B cell (primary cell): ENCODE measurements around the gene MTHFR. TPM values are rescaled to one million over a fixed set of nuclear protein-coding genes. Genes with fewer than 3 reads are reported as not detected.

ENCODE experiments used
- ATAC-seq: fragments of 200-7000 bp; cut with Tn5 transposase; one replicate; pipeline ENCODE4 v1.10.0; 2021; ENCODE audit warnings: low read depth, mild to moderate bottlenecking, moderate number of reproducible peaks, moderate library complexity
- CTCF ChIA-PET: fragments of 350-600 bp; sonication (Branson Sonifier 250); formaldehyde crosslinking; loops from one replicate; lab custom pipeline; 2021; ENCODE audit warnings: antibody characterized with exemption, inconsistent platforms; lab: Charles Lee
- POLR2A ChIA-PET: fragments of 350-600 bp; sonication (Branson Sonifier 250); formaldehyde crosslinking; loops from one replicate; lab custom pipeline; 2021; ENCODE audit warnings: antibody characterized with exemption; lab: Charles Lee
- DNase-seq: peaks from one replicate; pipeline ENCODE4 v3.0.0; 2013
- H2AFZ ChIP-seq: 2 replicates; pipeline ENCODE4 v1.6.1; 2012; ENCODE audit warnings: mild to moderate bottlenecking, low read depth, low read length; ENCODE audit not compliant: insufficient read depth, poor library complexity, severe bottlenecking
- H3K27ac ChIP-seq, 2 donors: 1 replicate in 1 of 2; 2 replicates in 1 of 2; pipeline ENCODE4 v1.5.1; 2012 to 2013; ENCODE audit warnings: low read length in 2 of 2, mild to moderate bottlenecking in 2 of 2, moderate library complexity in 1 of 2
- H3K27me3 ChIP-seq, 4 experiments: fragments of 200-600 bp in 1 of 4; sonication (generic) in 1 of 4; replicated peaks in 1 of 4; 1 replicate in 2 of 4; 2 replicates in 2 of 4; pipeline versions ENCODE4 v1.6.1 to v1.7.0; 2013 to 2016; ENCODE audit warnings: low read length in 3 of 4, mild to moderate bottlenecking in 2 of 4, mixed read lengths in 1 of 4, moderate library complexity in 1 of 4; ENCODE audit not compliant: insufficient read depth in 4 of 4, control insufficient read depth in 3 of 4; ENCODE audit errors: control extremely low read depth in 1 of 4
- H3K36me3 ChIP-seq, 2 experiments: replicated peaks in 1 of 2; 1 replicate in 1 of 2; 2 replicates in 1 of 2; pipeline versions ENCODE4 v1.6.1 to v1.7.1; 2013; ENCODE audit warnings: low read length in 1 of 2; ENCODE audit not compliant: insufficient read depth in 2 of 2, control insufficient read depth in 1 of 2; ENCODE audit errors: control extremely low read depth in 1 of 2, extremely low read depth in 1 of 2
- H3K4me1 ChIP-seq, 2 donors: fragments of 200-600 bp in 1 of 2; sonication (generic) in 1 of 2; 1 replicate in 1 of 2; 2 replicates in 1 of 2; pipeline versions ENCODE4 v1.5.1 to v1.6.1; 2013 to 2017; ENCODE audit warnings: low read length in 2 of 2; ENCODE audit not compliant: control insufficient read depth in 2 of 2, insufficient read depth in 2 of 2
- H3K4me2 ChIP-seq: replicated peaks from 2 replicates; pipeline ENCODE3; 2012; ENCODE audit warnings: mild to moderate bottlenecking, low read depth, low read length; ENCODE audit not compliant: poor library complexity, severe bottlenecking
- H3K4me3 ChIP-seq, 5 experiments: fragments of 200-600 bp in 1 of 5; sonication (generic) in 1 of 5; 1 replicate in 3 of 5; 2 replicates in 2 of 5; pipeline versions ENCODE4 v1.5.1 to v1.7.0; 2011 to 2016; ENCODE audit warnings: low read length in 4 of 5, mild to moderate bottlenecking in 4 of 5, low read depth in 2 of 5, control low read depth in 1 of 5, moderate library complexity in 1 of 5; ENCODE audit not compliant: insufficient read depth in 1 of 5; ENCODE audit errors: control extremely low read depth in 1 of 5, extremely low read depth in 1 of 5
- H3K79me2 ChIP-seq: fragments of 200-600 bp; sonication (generic); one replicate; pipeline ENCODE4 v1.6.0; 2016; ENCODE audit warnings: low read length; ENCODE audit not compliant: control insufficient read depth, insufficient read depth
- H3K9ac ChIP-seq: fragments of 200-600 bp; sonication (generic); 2 replicates; pipeline ENCODE4 v1.6.1; 2017; ENCODE audit warnings: mild to moderate bottlenecking, low read length, moderate library complexity
- H3K9me3 ChIP-seq, 3 donors: one replicate each; pipeline versions ENCODE4 v1.6.1 to v1.7.1; 2013; ENCODE audit warnings: low read length in 2 of 3; ENCODE audit not compliant: control insufficient read depth in 2 of 3, insufficient read depth in 1 of 3; ENCODE audit errors: control extremely low read depth in 1 of 3
- H4K20me1 ChIP-seq: 2 replicates; pipeline ENCODE4 v1.6.0; 2012; ENCODE audit warnings: mild to moderate bottlenecking, low read length; ENCODE audit not compliant: insufficient read depth, control insufficient read depth, poor library complexity, severe bottlenecking
- H3K27ac Mint-ChIP-seq: one replicate; pipeline ENCODE4 v1.8.0; 2021; ENCODE audit warnings: mixed read lengths
- H3K27me3 Mint-ChIP-seq: one replicate; pipeline ENCODE4 v1.8.0; 2021; ENCODE audit warnings: mixed read lengths
- H3K4me1 Mint-ChIP-seq: one replicate; pipeline ENCODE4 v1.8.0; 2021; ENCODE audit warnings: mixed read lengths
- H3K4me3 Mint-ChIP-seq: one replicate; pipeline ENCODE4 v1.8.0; 2021; ENCODE audit warnings: mixed read lengths
- H3K9me3 Mint-ChIP-seq: one replicate; pipeline ENCODE4 v1.8.0; 2022; ENCODE audit warnings: mixed read lengths; ENCODE audit not compliant: insufficient read depth
- CTCF ChIP-seq: fragments of 200-600 bp; IDR thresholded peaks from one replicate; pipeline ENCODE4 v1.8.0; 2022; ENCODE audit warnings: antibody characterized with exemption, mild to moderate bottlenecking
- EZH2 ChIP-seq: IDR thresholded peaks from 2 replicates; pipeline ENCODE4 v1.6.1; 2012; ENCODE audit warnings: borderline replicate concordance, low read depth, mild to moderate bottlenecking, moderate library complexity, low read length; ENCODE audit not compliant: insufficient read depth, poor library complexity, severe bottlenecking
- WGBS: methylation state at CpG from one replicate; pipeline ENCODE4 v1.1.5; 2013; ENCODE audit warnings: missing lambda C conversion rate; ENCODE audit not compliant: insufficient coverage; 5-methylcytosine and 5-hydroxymethylcytosine counted together
- intact Hi-C: fragments of 100-400 bp; cut with micrococcal nuclease; formaldehyde crosslinking; loops from one replicate; pipeline ENCODE4 v1.10.0; 2022
- polyA plus RNA-seq: library from polyadenylated mRNA; depleted of rRNA; stranded (reverse); fragments of >200 nt; gene quantifications from 2 replicates; pipeline ENCODE4 v1.2.3, GENCODE V29; 2012
- total RNA-seq, 2 donors: library from RNA; stranded (reverse); fragments of 120-200 nt in 1 of 2; gene quantifications; 1 replicate in 1 of 2; 2 replicates in 1 of 2; pipeline versions ENCODE4 v1.2.3 to v1.2.4, GENCODE V29; 2013 to 2022

Gene MTHFR
- total and polyA plus RNA-seq, 2 donors (not counting 1 experiment from before 2014, with no cell fraction given) = 35.8 to 114 TPM

GRCh38 chr1:11848373-11848700 is 42.6 kb upstream of the MTHFR start:
- Histone ChIP-seq H2AFZ (no peak overlapping the region), H3K27me3 (no peaks in the 10 kb centered on the region), H3K4me1 (no peaks in the 10 kb centered on the region), H3K4me2 (no peak overlapping the region), H3K9ac (no peak overlapping the region), H3K4me3 (no peak overlapping the region), H3K36me3 (peaks cover 3 to 29% of the 10 kb centered on the region in 2 experiments), H4K20me1 (no peaks in the 10 kb centered on the region), H3K9me3 (no peaks in the 10 kb centered on the region), H3K27ac (no peak overlapping the region), H3K79me2 (no peaks in the 10 kb centered on the region)
- H3K27me3 Mint-ChIP-seq = no peaks in the 10 kb centered on the region
- no peaks in the 10 kb centered on the region for H3K9me3 Mint-ChIP-seq
- intact Hi-C loops = no loop called here
- no peak overlapping the region for H3K4me3 Mint-ChIP-seq
- H3K27ac Mint-ChIP-seq = no peak overlapping the region
- ChIA-PET POLR2A (interaction anchor here (1.3 kb wide), 1 partner anchor 34 kb away, joined by 3 read pairs; no protein-coding TSS in a partner anchor), CTCF (interaction anchor here (0.6 to 2.5 kb wide), 4 partner anchors 8 to 29 kb away, joined by 3 to 11 read pairs (median 6); no protein-coding TSS in a partner anchor)
- ATAC-seq = no peak
- WGBS = 86% methylated on average over 4 of the region's 9 CpGs
- DNase-seq = no peak
- TF ChIP-seq EZH2 = no peak
- TF ChIP-seq CTCF = no peak
- H3K4me1 Mint-ChIP-seq = peaks cover under 1% of the 10 kb centered on the region

GRCh38 chr1:11847667-11848372 is 42.1 kb upstream of the MTHFR start, which contains the start of gene NPPA:
NPPA (minus strand) TSS chr1:11847783; CDS start chr1:11847684, 99 bp downstream.
- no peak for DNase-seq
- Histone ChIP-seq H3K9me3 (no peaks in the 10 kb centered on the region), H3K27ac (no peak within 1 kb of the TSS), H3K4me1 (peaks cover 0 to 2% of the 10 kb centered on the region in 2 donors), H3K4me3 (no peak within 1 kb of the TSS), H3K36me3 (peaks cover 3 to 29% of the 10 kb centered on the region in 2 experiments), H4K20me1 (no peaks in the 10 kb centered on the region), H3K27me3 (no peaks in the 10 kb centered on the region), H3K4me2 (no peak within 1 kb of the TSS), H2AFZ (no peak within 1 kb of the TSS), H3K79me2 (no peaks in the 10 kb centered on the region), H3K9ac (no peak within 1 kb of the TSS)
- Mint-ChIP-seq H3K27ac (no peak within 1 kb of the TSS), H3K4me1 (peaks cover 4% of the 10 kb centered on the region), H3K27me3 (no peaks in the 10 kb centered on the region), H3K9me3 (no peaks in the 10 kb centered on the region), H3K4me3 (no peak within 1 kb of the TSS)
- no peak for ATAC-seq
- TF ChIP-seq CTCF = no peak
- TF ChIP-seq EZH2 = no peak
- intact Hi-C loops = no loop called here
- ChIA-PET POLR2A (interaction anchor here (1.3 kb wide), 1 partner anchor 34 kb away, joined by 3 read pairs; no protein-coding TSS in a partner anchor), CTCF (interaction anchor here (0.6 to 2.5 kb wide), 6 partner anchors 8 to 808 kb away, joined by 3 to 11 read pairs (median 4); no protein-coding TSS in a partner anchor)
- 63% methylated on average over 16 of the region's 18 CpGs for WGBS
